ENCODE measurements around the gene CELF4.

The CELF4 gene

GRCh38 chr18:37302519-37302918, 263.1 kb downstream of the CELF4 start:
- Histone ChIP-seq H3K27ac (no peak overlapping the region), H3K9ac (no peak overlapping the region), H3K79me2 (no peaks in the 10 kb centered on the region), H2AFZ (no peak overlapping the region), H3K4me3 (ENCODE audit: low read depth, low read length) (no peak overlapping the region), H3K9me3 (ENCODE audit: control insufficient read depth, low read length) (no peaks in the 10 kb centered on the region), H3K36me3 (ENCODE audit: control insufficient read depth, insufficient read depth, low read length) (no peaks in the 10 kb centered on the region), H3K4me2 (ENCODE audit: low read length) (no peak overlapping the region), H3K27me3 (ENCODE audit: control insufficient read depth, insufficient read depth, low read length) (no peaks in the 10 kb centered on the region), H3K4me1 (no peaks in the 10 kb centered on the region)
- no peak for TF ChIP-seq CTCF (IDR thresholded peaks at IDR 0.05)

- TF ChIP-seq CTCF (IDR thresholded peaks at IDR 0.05): no peak
- Histone ChIP-seq H3K4me3 (ENCODE audit: low read depth, low read length) (no peak overlapping the region), H3K4me2 (ENCODE audit: low read length) (no peak overlapping the region), H3K4me1 (no peaks in the 10 kb centered on the region), H3K27me3 (ENCODE audit: control insufficient read depth, insufficient read depth, low read length) (no peaks in the 10 kb centered on the region), H3K36me3 (ENCODE audit: control insufficient read depth, insufficient read depth, low read length) (no peaks in the 10 kb centered on the region), H2AFZ (no peak overlapping the region), H3K79me2 (no peaks in the 10 kb centered on the region), H3K9ac (no peak overlapping the region), H3K9me3 (ENCODE audit: control insufficient read depth, low read length) (no peaks in the 10 kb centered on the region), H3K27ac (no peak overlapping the region)
These were observed 265.9 kb downstream of the CELF4 start for GRCh38 chr18:37299471-37300304.

GRCh38 chr18:37298816-37299215, 266.8 kb downstream of the CELF4 start:
- Histone ChIP-seq H3K36me3 (ENCODE audit: control insufficient read depth, insufficient read depth, low read length) (no peaks in the 10 kb centered on the region), H3K27ac (no peak overlapping the region), H3K9ac (no peak overlapping the region), H2AFZ (no peak overlapping the region), H3K4me1 (no peaks in the 10 kb centered on the region), H3K79me2 (no peaks in the 10 kb centered on the region), H3K4me2 (ENCODE audit: low read length) (no peak overlapping the region), H3K4me3 (ENCODE audit: low read depth, low read length) (no peak overlapping the region), H3K27me3 (ENCODE audit: control insufficient read depth, insufficient read depth, low read length) (no peaks in the 10 kb centered on the region), H3K9me3 (ENCODE audit: control insufficient read depth, low read length) (no peaks in the 10 kb centered on the region)
- TF ChIP-seq CTCF (IDR thresholded peaks at IDR 0.05): no peak

GRCh38 chr18:37297106-37297505, 268.5 kb downstream of the CELF4 start:
- no peak overlapping the region for H3K27ac ChIP-seq
- no peak overlapping the region for H3K4me2 ChIP-seq (ENCODE audit: low read length)
- no peak overlapping the region for H2AFZ ChIP-seq
- TF ChIP-seq CTCF (IDR thresholded peaks at IDR 0.05): no peak
- no peak overlapping the region for H3K9ac ChIP-seq
- no peaks in the 10 kb centered on the region for H3K9me3 ChIP-seq (ENCODE audit: control insufficient read depth, low read length)
- no peaks in the 10 kb centered on the region for H3K36me3 ChIP-seq (ENCODE audit: control insufficient read depth, insufficient read depth, low read length)
- no peaks in the 10 kb centered on the region for H3K27me3 ChIP-seq (ENCODE audit: control insufficient read depth, insufficient read depth, low read length)
- H3K79me2 ChIP-seq: no peaks in the 10 kb centered on the region
- H3K4me1 ChIP-seq: no peaks in the 10 kb centered on the region
- H3K4me3 ChIP-seq (ENCODE audit: low read depth, low read length): no peak overlapping the region

- no peaks in the 10 kb centered on the region for H3K36me3 ChIP-seq (ENCODE audit: control insufficient read depth, insufficient read depth, low read length)
- no peaks in the 10 kb centered on the region for H3K27me3 ChIP-seq (ENCODE audit: control insufficient read depth, insufficient read depth, low read length)
- H3K27ac ChIP-seq: no peak overlapping the region
- no peaks in the 10 kb centered on the region for H3K4me1 ChIP-seq
- H3K9ac ChIP-seq: no peak overlapping the region
- H3K4me3 ChIP-seq (ENCODE audit: low read depth, low read length): no peak overlapping the region
- no peak overlapping the region for H3K4me2 ChIP-seq (ENCODE audit: low read length)
- TF ChIP-seq CTCF (IDR thresholded peaks at IDR 0.05): no peak
- no peaks in the 10 kb centered on the region for H3K79me2 ChIP-seq
- no peaks in the 10 kb centered on the region for H3K9me3 ChIP-seq (ENCODE audit: control insufficient read depth, low read length)
- no peak overlapping the region for H2AFZ ChIP-seq
These were observed 270.6 kb downstream of the CELF4 start for GRCh38 chr18:37294951-37295350.
